ENCODE data around the gene BAG5. TPM values are rescaled to one million over a fixed set of nuclear protein-coding genes. Genes with fewer than 3 reads are reported as not detected.

Gene BAG5
- total RNA-seq, 4 donors from 2014 or later: 29.2 to 51.2 (median 42.9) TPM

DNA sequence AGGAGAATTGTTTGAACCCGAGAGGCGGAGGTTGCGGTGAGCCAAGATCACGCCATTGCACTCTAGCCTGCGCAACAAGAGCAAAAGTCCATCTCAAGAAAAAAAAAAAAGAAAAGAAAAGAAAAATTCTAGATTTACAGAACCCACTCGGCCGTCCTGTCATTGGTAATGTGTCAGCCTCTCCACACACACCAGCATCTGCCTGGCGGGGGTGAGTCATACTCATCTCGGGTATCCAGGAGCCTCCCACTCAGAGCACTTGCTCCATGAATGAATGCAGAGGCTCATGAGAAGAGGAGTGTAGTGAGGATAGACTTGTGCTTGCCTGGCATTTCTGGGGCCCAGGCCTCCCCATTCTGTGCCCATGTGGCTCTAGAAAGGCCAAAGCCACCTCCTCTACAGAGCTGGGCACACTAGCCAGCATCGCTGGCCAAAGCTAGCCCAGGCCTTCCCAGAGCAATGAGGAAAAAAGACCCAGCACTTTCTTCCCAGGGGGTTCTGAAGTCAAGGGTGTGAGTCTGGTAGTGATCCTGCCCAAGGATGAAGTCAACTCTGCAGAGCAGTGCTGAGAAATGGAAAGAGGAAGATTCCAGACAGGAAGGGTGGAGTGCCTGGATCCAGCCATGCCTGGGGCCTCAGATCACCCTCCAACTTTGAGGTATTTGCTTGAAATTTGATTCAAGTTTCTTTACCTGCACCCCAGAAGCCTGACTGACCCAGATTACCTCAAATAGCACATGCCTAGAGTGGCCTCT, 35.3 kb upstream of the BAG5 start:
- TF ChIP-seq CTCF (IDR thresholded peaks at IDR 0.05): no peak
- ATAC-seq (ENCODE audit: low FRiP score): peak; percentile 89
- DNase-seq (ENCODE audit: low spot score): peak; percentile 33

DNA sequence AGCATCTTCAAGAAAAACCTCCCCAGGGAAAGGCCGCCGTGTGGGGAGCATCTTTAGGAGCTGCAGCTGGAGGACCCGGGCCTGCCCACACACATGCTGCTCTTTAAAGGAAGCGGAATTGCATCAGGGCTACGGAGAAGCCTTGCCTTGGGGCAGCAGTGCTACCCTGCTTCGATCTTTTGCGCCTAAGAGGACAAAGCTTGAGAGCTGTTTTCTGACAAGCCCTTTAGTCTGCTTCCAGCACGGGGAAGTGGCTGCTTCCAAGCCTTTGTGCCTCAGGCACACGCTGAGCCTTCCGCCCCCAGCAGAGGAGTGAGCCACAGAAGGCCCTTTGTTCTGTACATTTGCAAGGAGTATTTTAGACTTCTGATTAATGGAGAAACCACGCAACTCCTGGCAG, 31.8 kb upstream of the BAG5 start:
- no peak for ATAC-seq (ENCODE audit: low FRiP score)
- DNase-seq (ENCODE audit: low spot score): no peak
- TF ChIP-seq CTCF (IDR thresholded peaks at IDR 0.05): no peak

DNA sequence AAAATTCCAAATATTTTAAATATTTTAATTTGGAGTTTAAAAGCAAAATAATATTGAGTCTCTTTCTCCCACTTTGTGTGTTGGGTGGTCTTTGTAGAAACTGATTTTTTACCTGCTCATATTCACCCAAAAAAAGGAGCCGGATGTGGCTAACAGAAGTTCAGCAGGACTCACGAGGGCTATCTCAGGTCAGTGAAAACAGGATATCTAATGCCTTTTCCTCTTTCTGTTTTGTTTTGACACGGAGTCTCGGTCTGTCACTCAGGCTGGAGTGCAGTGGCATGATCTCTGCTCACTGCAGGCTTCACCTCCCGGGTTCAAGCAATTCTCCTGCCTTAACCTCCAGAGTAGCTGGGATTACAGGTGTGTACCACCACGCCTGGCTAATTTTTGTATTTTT, 31.1 kb upstream of the BAG5 start:
- no peak for TF ChIP-seq CTCF (IDR thresholded peaks at IDR 0.05)
- ATAC-seq (ENCODE audit: low FRiP score) (no peak), DNase-seq (ENCODE audit: low spot score) (no peak)

GRCh38 chr14:103584326-103584915, 22.0 kb upstream of the BAG5 start:
- no peak for ATAC-seq (ENCODE audit: low FRiP score)
- DNase-seq (ENCODE audit: low spot score): no peak
- no peak for TF ChIP-seq CTCF (IDR thresholded peaks at IDR 0.05)

GRCh38 chr14:103581954-103582703, 19.7 kb upstream of the BAG5 start:
- ATAC-seq (ENCODE audit: low FRiP score): no peak
- no peak for TF ChIP-seq CTCF (IDR thresholded peaks at IDR 0.05)
- no peak for DNase-seq (ENCODE audit: low spot score)

- ATAC-seq (ENCODE audit: low FRiP score) (no peak), DNase-seq (ENCODE audit: low spot score) (no peak)
- no peak for TF ChIP-seq CTCF (IDR thresholded peaks at IDR 0.05)
Measured at GRCh38 chr14:103581206-103581605, 18.7 kb upstream of the BAG5 start.

Measured in omental fat pad (tissue), 4 donors.